Measurements from ENCODE around the gene IRF7.

IRF7 gene

GRCh38 chr11:581342-581741, 34.4 kb downstream of the IRF7 start:
- DNase-seq (ENCODE audit: low spot score) = no peak

- no peak for DNase-seq (ENCODE audit: low spot score)
These were observed 35.7 kb downstream of the IRF7 start for GRCh38 chr11:579830-580601.

GRCh38 chr11:578276-579035, 37.3 kb downstream of the IRF7 start:
- no peak for DNase-seq (ENCODE audit: low spot score)

GRCh38 chr11:577611-577894, 38.2 kb downstream of the IRF7 start:
- DNase-seq (ENCODE audit: low spot score) = no peak

GRCh38 chr11:576811-577610, 38.7 kb downstream of the IRF7 start:
- DNase-seq (ENCODE audit: low spot score) = no peak

GRCh38 chr11:575996-576768, 39.6 kb downstream of the IRF7 start, which contains the start of gene PHRF1:
Gene PHRF1 (plus strand): TSS chr11:576470. CDS start chr11:581513, 5,043 bp downstream.
- peak; percentile 95 for DNase-seq (ENCODE audit: low spot score)

GRCh38 chr11:575313-575995, 40.3 kb downstream of the IRF7 start:
- DNase-seq (ENCODE audit: low spot score) = no peak

- peak; percentile 27 for DNase-seq (ENCODE audit: low spot score)
These were observed 41.0 kb downstream of the IRF7 start for GRCh38 chr11:574632-575312.

- DNase-seq (ENCODE audit: low spot score) = peak; percentile 32
These were observed 41.6 kb downstream of the IRF7 start for GRCh38 chr11:574031-574570.

- DNase-seq (ENCODE audit: low spot score) = no peak
These were observed 42.5 kb downstream of the IRF7 start for GRCh38 chr11:573146-573759.

GRCh38 chr11:571802-572185, 44.0 kb downstream of the IRF7 start:
- DNase-seq (ENCODE audit: low spot score) = no peak

- DNase-seq (ENCODE audit: low spot score) = no peak
These were observed 46.4 kb downstream of the IRF7 start for GRCh38 chr11:569158-569885.

GRCh38 chr11:568306-569157, 47.2 kb downstream of the IRF7 start:
- DNase-seq (ENCODE audit: low spot score) = peak; percentile 93

GRCh38 chr11:567629-568292, 48.0 kb downstream of the IRF7 start:
- no peak for DNase-seq (ENCODE audit: low spot score)

GRCh38 chr11:567011-567628, 48.6 kb downstream of the IRF7 start:
- no peak for DNase-seq (ENCODE audit: low spot score)

GRCh38 chr11:565921-566509, 49.7 kb downstream of the IRF7 start:
- DNase-seq (ENCODE audit: low spot score) = no peak
